Immature natural killer cell (primary cell): ENCODE results near the gene CLEC18A. TPM values are rescaled to one million over a fixed set of nuclear protein-coding genes. Genes with fewer than 3 reads are reported as not detected.
A peak's percentile ranks its signal among the peaks of the same experiment; 100 is the strongest.
"Not testable (repeated sequence)": the region's sequence is repeated elsewhere in the genome, so short reads cannot be mapped to it uniquely, and the experiment has no call there.

ENCODE experiments used
- DNase-seq, 3 donors: peaks; one replicate each; pipeline ENCODE4 v3.0.0; 2022; ENCODE audit warnings: mixed read lengths in 1 of 3
- H3K27ac Mint-ChIP-seq, 6 donors: one replicate each; pipeline ENCODE4 v1.8.0; 2020; ENCODE audit warnings: mixed read lengths in 6 of 6, mild to moderate bottlenecking in 5 of 6, inconsistent platforms in 4 of 6, moderate library complexity in 3 of 6
- H3K27me3 Mint-ChIP-seq, 3 donors: one replicate each; pipeline ENCODE4 v1.8.0; 2020 to 2021; ENCODE audit warnings: low read depth in 3 of 3, mild to moderate bottlenecking in 3 of 3, mixed read lengths in 3 of 3, moderate library complexity in 3 of 3, inconsistent platforms in 1 of 3
- H3K36me3 Mint-ChIP-seq, 3 donors: one replicate each; pipeline ENCODE4 v1.8.0; 2020; ENCODE audit warnings: mixed read lengths in 3 of 3, inconsistent platforms in 2 of 3, mild to moderate bottlenecking in 2 of 3
- H3K4me1 Mint-ChIP-seq, 2 donors: one replicate each; pipeline ENCODE4 v1.8.0; 2020; ENCODE audit warnings: inconsistent platforms in 2 of 2, mild to moderate bottlenecking in 2 of 2, mixed read lengths in 2 of 2, moderate library complexity in 1 of 2
- H3K4me3 Mint-ChIP-seq, 5 donors: one replicate each; pipeline ENCODE4 v1.8.0; 2020; ENCODE audit warnings: mild to moderate bottlenecking in 5 of 5, mixed read lengths in 5 of 5, inconsistent platforms in 3 of 5, moderate library complexity in 3 of 5
- H3K9me3 Mint-ChIP-seq, 6 donors: one replicate each; pipeline ENCODE4 v1.8.0; 2020; ENCODE audit warnings: mild to moderate bottlenecking in 6 of 6, mixed read lengths in 6 of 6, inconsistent platforms in 4 of 6, moderate library complexity in 3 of 6
- polyA plus RNA-seq, 3 donors: library from polyadenylated mRNA; unstranded; fragments of 300-500 nt; fragmentation: Illumina TruSeq; gene quantifications; one replicate each; pipeline ENCODE4 v1.2.3, GENCODE V29; 2021

CLEC18A gene
- not detected for polyA plus RNA-seq

GRCh38 chr16:69951017-69951671, at the start of gene CLEC18A:
Gene CLEC18A, plus strand, starts transcription at chr16:69951334. Its CDS starts 33 bp downstream, at chr16:69951367.
- not testable (repeated sequence) for H3K27me3 Mint-ChIP-seq, H3K4me3 Mint-ChIP-seq, H3K4me1 Mint-ChIP-seq, H3K36me3 Mint-ChIP-seq, H3K9me3 Mint-ChIP-seq, H3K27ac Mint-ChIP-seq, DNase-seq

DNA sequence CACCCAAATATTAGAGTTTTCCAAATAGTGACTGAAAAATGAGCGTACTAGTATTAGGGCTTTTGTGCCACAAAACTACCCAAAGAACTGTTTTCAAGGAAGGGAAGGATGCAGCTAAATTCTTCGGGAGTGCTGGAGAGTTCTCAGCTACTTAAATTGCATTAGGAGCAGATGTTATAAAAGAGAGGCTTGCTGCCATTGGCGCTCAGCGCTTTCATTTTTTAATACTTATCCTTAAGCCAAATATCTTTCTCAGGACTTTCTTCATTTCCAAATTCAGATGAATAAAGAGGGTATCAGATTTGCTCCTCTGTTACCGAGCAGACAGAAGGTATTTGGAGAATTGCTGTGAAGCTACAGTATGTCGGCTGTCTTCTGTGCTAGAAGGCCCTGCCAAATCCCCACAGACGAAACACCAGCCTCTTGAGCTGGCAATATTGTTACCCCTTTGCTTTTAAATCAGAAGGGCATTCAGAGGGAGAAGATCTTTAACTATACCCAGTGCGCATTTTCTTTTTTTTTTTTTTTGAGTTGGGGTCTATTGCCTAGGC, 47.2 kb upstream of the CLEC18A start:
- peaks cover 7 to 16% (median 13%) of the 10 kb centered on the region in 3 donors for H3K36me3 Mint-ChIP-seq
- H3K27me3 Mint-ChIP-seq = peaks cover 0 to 3% (median 2%) of the 10 kb centered on the region in 3 donors
- H3K4me3 Mint-ChIP-seq = no peak overlapping the region
- DNase-seq = no peak
- H3K9me3 Mint-ChIP-seq = no peaks in the 10 kb centered on the region
- H3K4me1 Mint-ChIP-seq = no peaks in the 10 kb centered on the region
- H3K27ac Mint-ChIP-seq = no peak overlapping the region

DNA sequence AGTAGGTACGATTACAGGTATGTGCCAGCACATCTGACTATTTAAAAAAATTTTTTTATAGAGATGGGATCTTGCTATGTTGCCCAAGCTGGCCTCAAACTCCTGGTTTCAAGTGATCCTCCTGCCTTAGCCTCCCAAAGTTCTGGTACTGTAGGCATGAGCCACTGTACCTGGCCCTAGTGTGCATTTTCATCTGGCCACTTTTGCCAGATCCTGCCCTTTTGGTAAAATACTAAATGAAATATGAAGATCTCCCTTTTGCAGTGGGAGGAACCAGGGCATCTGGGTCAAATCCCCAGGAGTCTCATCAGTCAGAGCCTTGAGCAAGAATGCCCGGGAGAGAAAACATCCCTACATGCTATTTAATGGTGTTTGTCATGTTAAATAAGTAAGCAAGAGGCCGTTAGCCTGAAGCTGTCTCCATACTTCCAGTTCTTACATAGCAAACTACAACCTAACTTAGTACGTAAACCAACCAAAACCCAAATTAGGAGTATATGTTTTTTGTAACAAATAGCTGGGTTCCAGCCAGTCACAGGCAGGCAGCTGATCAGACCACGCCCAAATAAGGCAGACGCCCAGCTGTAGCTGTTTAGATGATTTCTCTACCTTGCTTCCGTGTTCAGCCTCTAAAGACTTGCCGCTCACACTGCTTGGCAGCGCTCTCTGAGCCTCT, 46.5 kb upstream of the CLEC18A start:
- Mint-ChIP-seq H3K27ac (no peak overlapping the region), H3K4me1 (no peaks in the 10 kb centered on the region), H3K4me3 (no peak overlapping the region)

GRCh38 chr16:69905171-69905555, 46.0 kb upstream of the CLEC18A start:
- H3K27ac Mint-ChIP-seq = no peak overlapping the region
- H3K36me3 Mint-ChIP-seq = peaks cover 11 to 23% (median 20%) of the 10 kb centered on the region in 3 donors
- H3K27me3 Mint-ChIP-seq = peaks cover 0 to 3% (median 2%) of the 10 kb centered on the region in 3 donors
- no peak for DNase-seq
- H3K4me3 Mint-ChIP-seq = no peak overlapping the region
- H3K9me3 Mint-ChIP-seq = no peaks in the 10 kb centered on the region
- no peaks in the 10 kb centered on the region for H3K4me1 Mint-ChIP-seq

More for the DNA sequence above, 46.5 kb upstream of the CLEC18A start:
- Mint-ChIP-seq H3K36me3 (peaks cover 7 to 19% (median 16%) of the 10 kb centered on the region in 3 donors), H3K9me3 (no peaks in the 10 kb centered on the region), H3K27me3 (peaks cover 0 to 3% (median 2%) of the 10 kb centered on the region in 3 donors)
- no peak for DNase-seq

- Mint-ChIP-seq H3K4me1 (no peaks in the 10 kb centered on the region), H3K4me3 (no peak overlapping the region), H3K27ac (no peak overlapping the region), H3K36me3 (peaks cover 13 to 32% (median 14%) of the 10 kb centered on the region in 3 donors), H3K9me3 (no peaks in the 10 kb centered on the region), H3K27me3 (peaks cover 0 to 3% (median 2%) of the 10 kb centered on the region in 3 donors)
- DNase-seq = no peak
Observed at GRCh38 chr16:69906838-69907401, 44.2 kb upstream of the CLEC18A start.

- Mint-ChIP-seq H3K4me3 (no peak overlapping the region), H3K9me3 (no peaks in the 10 kb centered on the region), H3K36me3 (peaks cover 4 to 24% (median 16%) of the 10 kb centered on the region in 3 donors), H3K27me3 (peaks cover 0 to 5% (median 2%) of the 10 kb centered on the region in 3 donors), H3K27ac (no peak overlapping the region), H3K4me1 (no peaks in the 10 kb centered on the region)
- no peak for DNase-seq
Observed at GRCh38 chr16:69909043-69909442, 42.1 kb upstream of the CLEC18A start.

- Mint-ChIP-seq H3K27ac (no peak overlapping the region), H3K9me3 (no peaks in the 10 kb centered on the region), H3K36me3 (peaks cover 4 to 25% (median 16%) of the 10 kb centered on the region in 3 donors), H3K27me3 (peaks cover 0 to 5% (median 2%) of the 10 kb centered on the region in 3 donors), H3K4me3 (no peak overlapping the region), H3K4me1 (no peaks in the 10 kb centered on the region)
- DNase-seq = no peak
Observed at GRCh38 chr16:69909760-69910159, 41.4 kb upstream of the CLEC18A start.

- peaks cover 4 to 24% (median 16%) of the 10 kb centered on the region in 3 donors for H3K36me3 Mint-ChIP-seq
- H3K27ac Mint-ChIP-seq = peak overlapping the region in 2 of 6 donors; percentile 6 to 42
- no peaks in the 10 kb centered on the region for H3K4me1 Mint-ChIP-seq
Observed at GRCh38 chr16:69910964-69911363, 40.2 kb upstream of the CLEC18A start.

GRCh38 chr16:69916462-69916861, 34.7 kb upstream of the CLEC18A start:
- DNase-seq = no peak

More at GRCh38 chr16:69910964-69911363, 40.2 kb upstream of the CLEC18A start:
- no peaks in the 10 kb centered on the region for H3K9me3 Mint-ChIP-seq
- no peak for DNase-seq
- H3K27me3 Mint-ChIP-seq = peaks cover 0 to 5% (median 2%) of the 10 kb centered on the region in 3 donors
- no peak overlapping the region for H3K4me3 Mint-ChIP-seq

DNA sequence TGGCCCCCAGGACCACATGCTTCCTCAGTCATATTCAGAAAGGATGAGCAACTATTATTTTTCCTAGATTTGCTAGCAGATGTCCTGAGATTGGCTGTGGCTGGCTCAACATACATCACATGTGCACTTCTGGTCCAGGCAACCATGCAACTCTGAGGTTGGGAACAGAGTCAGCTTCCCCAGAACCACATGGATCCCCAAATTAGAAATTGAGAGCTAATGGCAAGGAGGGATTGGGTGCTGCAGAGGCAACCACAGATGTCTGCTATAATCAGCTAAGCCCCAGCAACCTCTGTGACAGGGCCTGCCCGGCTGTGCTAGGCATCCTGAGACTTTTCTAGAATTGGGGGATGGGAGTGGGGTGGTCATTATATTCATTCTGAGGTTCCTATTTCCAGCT, 33.8 kb upstream of the CLEC18A start:
- H3K4me3 Mint-ChIP-seq = no peak overlapping the region
- peaks cover 8 to 25% (median 16%) of the 10 kb centered on the region in 3 donors for H3K36me3 Mint-ChIP-seq
- DNase-seq = no peak
- H3K4me1 Mint-ChIP-seq = no peaks in the 10 kb centered on the region
- no peak overlapping the region for H3K27ac Mint-ChIP-seq
- no peaks in the 10 kb centered on the region for H3K9me3 Mint-ChIP-seq
- peaks cover 0 to 3% (median 2%) of the 10 kb centered on the region in 3 donors for H3K27me3 Mint-ChIP-seq

More at GRCh38 chr16:69916462-69916861, 34.7 kb upstream of the CLEC18A start:
- peaks cover 3 to 21% (median 20%) of the 10 kb centered on the region in 3 donors for H3K36me3 Mint-ChIP-seq
- no peak overlapping the region for H3K4me3 Mint-ChIP-seq
- H3K9me3 Mint-ChIP-seq = no peaks in the 10 kb centered on the region
- H3K4me1 Mint-ChIP-seq = no peaks in the 10 kb centered on the region
- peak overlapping the region in 2 of 6 donors; percentile 13 to 37 for H3K27ac Mint-ChIP-seq
- H3K27me3 Mint-ChIP-seq = peaks cover 0 to 3% (median 2%) of the 10 kb centered on the region in 3 donors

- Mint-ChIP-seq H3K4me1 (no peaks in the 10 kb centered on the region), H3K27ac (no peak overlapping the region), H3K27me3 (no peaks in the 10 kb centered on the region), H3K36me3 (peaks cover 11 to 28% (median 16%) of the 10 kb centered on the region in 3 donors), H3K4me3 (no peak overlapping the region), H3K9me3 (no peaks in the 10 kb centered on the region)
- no peak for DNase-seq
Observed at GRCh38 chr16:69917739-69918138, 33.4 kb upstream of the CLEC18A start.

DNA sequence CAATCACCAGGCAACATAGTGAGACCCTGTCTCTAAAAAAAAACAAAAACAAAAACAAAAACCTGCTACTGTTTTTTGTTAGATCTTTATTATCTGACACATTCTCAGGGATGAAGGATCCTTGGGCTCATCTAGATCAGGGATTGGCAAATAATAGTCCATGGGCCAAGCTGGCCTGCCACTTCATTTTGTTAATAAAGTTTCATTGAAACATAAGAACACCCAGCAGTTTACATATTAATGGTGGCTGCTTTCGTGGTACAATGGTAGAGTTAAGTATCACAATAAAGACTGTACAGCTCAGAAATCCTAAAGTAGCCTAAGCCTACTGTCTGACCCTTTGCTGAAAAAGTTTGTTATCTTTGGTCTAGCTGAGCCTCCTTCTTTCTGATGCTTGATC, 32.9 kb upstream of the CLEC18A start:
- DNase-seq = no peak
- no peaks in the 10 kb centered on the region for H3K27me3 Mint-ChIP-seq
- H3K4me3 Mint-ChIP-seq = no peak overlapping the region
- H3K27ac Mint-ChIP-seq = no peak overlapping the region
- H3K4me1 Mint-ChIP-seq = no peaks in the 10 kb centered on the region
- H3K9me3 Mint-ChIP-seq = no peaks in the 10 kb centered on the region
- peaks cover 11 to 28% (median 16%) of the 10 kb centered on the region in 3 donors for H3K36me3 Mint-ChIP-seq

DNA sequence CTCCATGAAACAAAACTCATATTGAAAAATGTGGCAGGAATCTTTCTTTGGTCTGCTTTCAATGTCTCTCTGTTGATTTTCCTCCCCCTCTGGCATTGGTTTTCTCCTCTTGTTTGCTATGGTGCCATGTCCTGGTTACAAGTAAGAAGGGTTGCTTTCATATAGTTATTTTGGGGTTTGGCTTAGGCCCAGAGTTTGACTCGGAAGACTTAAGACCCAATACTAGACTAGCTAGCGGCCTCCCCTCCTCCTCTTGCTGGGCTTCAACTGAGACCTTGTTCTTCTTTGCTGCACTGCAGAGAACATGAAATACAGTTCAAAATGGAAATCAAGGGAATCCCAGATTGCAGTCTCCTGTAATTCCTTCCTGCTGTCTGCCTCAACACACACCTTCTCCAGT, 30.0 kb upstream of the CLEC18A start:
- H3K27me3 Mint-ChIP-seq = no peaks in the 10 kb centered on the region
- H3K36me3 Mint-ChIP-seq = peaks cover 14 to 31% (median 22%) of the 10 kb centered on the region in 3 donors
- no peaks in the 10 kb centered on the region for H3K4me1 Mint-ChIP-seq
- H3K27ac Mint-ChIP-seq = no peak overlapping the region
- H3K4me3 Mint-ChIP-seq = no peak overlapping the region
- no peaks in the 10 kb centered on the region for H3K9me3 Mint-ChIP-seq
- no peak for DNase-seq

- no peaks in the 10 kb centered on the region for H3K9me3 Mint-ChIP-seq
- no peak overlapping the region for H3K27ac Mint-ChIP-seq
- no peak overlapping the region for H3K4me3 Mint-ChIP-seq
- no peaks in the 10 kb centered on the region for H3K27me3 Mint-ChIP-seq
- H3K4me1 Mint-ChIP-seq = no peaks in the 10 kb centered on the region
- H3K36me3 Mint-ChIP-seq = peaks cover 19 to 38% (median 27%) of the 10 kb centered on the region in 3 donors
- no peak for DNase-seq
Observed at GRCh38 chr16:69922200-69922599, 28.9 kb upstream of the CLEC18A start.
